Panc1 (cell line): Measurements from ENCODE around the gene FBLN1. TPM values are rescaled to one million over a fixed set of nuclear protein-coding genes. Genes with fewer than 3 reads are reported as not detected.

Experiments used
- ATAC-seq: fragments of 200-7000 bp; cut with Tn5 transposase; 2 replicates; pipeline ENCODE4 v1.9.1; 2020; ENCODE audit warnings: mild to moderate bottlenecking, moderate library complexity
- BruUV-seq: library from RNA; stranded (reverse); fragments of 400-500 nt; replicated peaks from 2 replicates; lab custom pipeline; 2021; lab: Mats Ljungman, UMichigan
- CTCF ChIA-PET: fragments of 300-600 bp; sonication (Branson Sonifier 250); formaldehyde crosslinking; loops from one replicate; lab custom pipeline; 2022; ENCODE audit warnings: antibody characterized with exemption; lab: Charles Lee
- POLR2A ChIA-PET: fragments of 300-600 bp; sonication (Branson Sonifier 250); formaldehyde crosslinking; loops from one replicate; lab custom pipeline; 2022; ENCODE audit warnings: antibody characterized with exemption; lab: Charles Lee
- DNase-seq: peaks from one replicate; pipeline ENCODE4 v3.0.0-alpha.2; 2010; ENCODE audit warnings: low read depth, low spot score
- H3K27ac ChIP-seq: 2 replicates; pipeline ENCODE4 v1.5.1; 2011; ENCODE audit warnings: mild to moderate bottlenecking, low read length, inconsistent platforms
- H3K27me3 ChIP-seq: fragments of 200-500 bp; sonication (Bioruptor generic); 2 replicates; pipeline ENCODE4 v1.6.0; 2014; ENCODE audit warnings: low read length, inconsistent platforms; ENCODE audit not compliant: control insufficient read depth, insufficient read depth
- H3K36me3 ChIP-seq: fragments of 200-500 bp; sonication (Bioruptor generic); 2 replicates; pipeline ENCODE4 v1.5.1; 2014; ENCODE audit warnings: inconsistent platforms, mild to moderate bottlenecking, low read length, moderate library complexity; ENCODE audit not compliant: control insufficient read depth, insufficient read depth
- H3K4me1 ChIP-seq: 2 replicates; pipeline ENCODE4 v1.5.1; 2011; ENCODE audit warnings: inconsistent platforms, mild to moderate bottlenecking, low read length, moderate library complexity; ENCODE audit not compliant: control insufficient read depth, insufficient read depth
- H3K4me3 ChIP-seq, 2 experiments: 2 replicates each; pipeline ENCODE4 v1.5.1; 2011 to 2012; ENCODE audit warnings: low read depth in 2 of 2, low read length in 2 of 2, mild to moderate bottlenecking in 2 of 2, inconsistent platforms in 1 of 2, moderate library complexity in 1 of 2
- H3K9me3 ChIP-seq: fragments of 200-500 bp; sonication (Bioruptor generic); 2 replicates; pipeline ENCODE4 v1.5.1; 2014; ENCODE audit warnings: low read depth, mild to moderate bottlenecking, inconsistent platforms, low read length, moderate library complexity; ENCODE audit not compliant: control insufficient read depth, insufficient read depth
- CTCF ChIP-seq: fragments of 450-650 bp; IDR thresholded peaks from 2 replicates; pipeline ENCODE4 v1.5.1; 2017; ENCODE audit warnings: mild to moderate bottlenecking
- POLR2AphosphoS5 ChIP-seq: IDR thresholded peaks from 2 replicates; pipeline ENCODE4 v1.6.1; 2012; ENCODE audit warnings: mild to moderate bottlenecking, low read depth, low read length, moderate library complexity
- SIN3A ChIP-seq: IDR thresholded peaks from 2 replicates; pipeline ENCODE4 v1.6.1; 2012; ENCODE audit warnings: low read depth, mild to moderate bottlenecking, low read length, moderate library complexity, borderline replicate concordance; ENCODE audit not compliant: insufficient read depth
- TCF7L2 ChIP-seq: IDR thresholded peaks from 2 replicates; pipeline ENCODE4 v1.6.1; 2011; ENCODE audit warnings: mild to moderate bottlenecking, low read depth, low read length, inconsistent platforms
- in situ Hi-C: cut with HindIII; loops from 2 replicates; pipeline ENCODE4 v1.10.0; 2016; ENCODE audit warnings: low sequenced_read_pairs, low pct_unique_long_range_greater_than_20kb
- intact Hi-C: fragments of 100-400 bp; cut with micrococcal nuclease; formaldehyde crosslinking; loops from one replicate; pipeline ENCODE4 v1.10.0; 2022; ENCODE audit not compliant: unreplicated experiment
- total RNA-seq: library from RNA; stranded (reverse); gene quantifications from one replicate; pipeline ENCODE4 v1.2.1, GENCODE V29; 2021; ENCODE audit not compliant: unreplicated experiment
- TF ChIP-seq, protein P1 (sequence below), 2 experiments: IDR thresholded peaks; 2 replicates each; pipeline ENCODE4 v1.6.1; 2011 to 2012; ENCODE audit warnings: low read depth in 2 of 2, control low read depth in 1 of 2, low read length in 1 of 2, mild to moderate bottlenecking in 1 of 2, moderate library complexity in 1 of 2; ENCODE audit not compliant: insufficient read depth in 1 of 2

The FBLN1 gene
- total RNA-seq, 1 experiment from 2014 or later: 143 TPM

DNA sequence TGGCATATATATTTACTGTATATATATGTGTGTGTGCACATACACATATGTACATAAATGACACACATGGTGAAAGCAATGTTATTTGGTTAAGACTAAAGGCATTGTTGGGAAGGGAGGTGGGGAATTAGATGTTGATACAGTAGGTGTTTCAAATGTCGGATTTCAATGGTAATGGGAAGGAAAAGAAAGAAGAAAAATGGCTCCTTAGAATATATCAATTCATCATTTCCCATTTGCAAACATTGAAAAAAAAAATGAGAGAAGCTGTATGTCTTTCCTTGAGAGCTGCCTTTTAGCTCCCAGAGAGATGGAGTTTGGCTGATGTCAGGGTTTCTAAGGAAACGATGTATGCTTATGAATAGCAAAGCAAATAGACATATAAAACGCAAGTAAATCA lies 135.5 kb downstream of the FBLN1 start:
- Histone ChIP-seq H3K27me3 (no peaks in the 10 kb centered on the region), H3K9me3 (no peaks in the 10 kb centered on the region), H3K4me1 (no peaks in the 10 kb centered on the region), H3K4me3 (no peak overlapping the region), H3K36me3 (no peaks in the 10 kb centered on the region), H3K27ac (no peak overlapping the region)
- POLR2A ChIA-PET: no interaction called here
- ATAC-seq (no peak), DNase-seq (no peak)
- in situ Hi-C loops (no loop called here), intact Hi-C loops (no loop called here)
- no TSS peak for BruUV-seq
- CTCF ChIA-PET: no interaction called here
- TF ChIP-seq TCF7L2: no peak
- TF ChIP-seq CTCF: no peak
- no peak for TF ChIP-seq POLR2AphosphoS5
- TF ChIP-seq, protein P1, sequence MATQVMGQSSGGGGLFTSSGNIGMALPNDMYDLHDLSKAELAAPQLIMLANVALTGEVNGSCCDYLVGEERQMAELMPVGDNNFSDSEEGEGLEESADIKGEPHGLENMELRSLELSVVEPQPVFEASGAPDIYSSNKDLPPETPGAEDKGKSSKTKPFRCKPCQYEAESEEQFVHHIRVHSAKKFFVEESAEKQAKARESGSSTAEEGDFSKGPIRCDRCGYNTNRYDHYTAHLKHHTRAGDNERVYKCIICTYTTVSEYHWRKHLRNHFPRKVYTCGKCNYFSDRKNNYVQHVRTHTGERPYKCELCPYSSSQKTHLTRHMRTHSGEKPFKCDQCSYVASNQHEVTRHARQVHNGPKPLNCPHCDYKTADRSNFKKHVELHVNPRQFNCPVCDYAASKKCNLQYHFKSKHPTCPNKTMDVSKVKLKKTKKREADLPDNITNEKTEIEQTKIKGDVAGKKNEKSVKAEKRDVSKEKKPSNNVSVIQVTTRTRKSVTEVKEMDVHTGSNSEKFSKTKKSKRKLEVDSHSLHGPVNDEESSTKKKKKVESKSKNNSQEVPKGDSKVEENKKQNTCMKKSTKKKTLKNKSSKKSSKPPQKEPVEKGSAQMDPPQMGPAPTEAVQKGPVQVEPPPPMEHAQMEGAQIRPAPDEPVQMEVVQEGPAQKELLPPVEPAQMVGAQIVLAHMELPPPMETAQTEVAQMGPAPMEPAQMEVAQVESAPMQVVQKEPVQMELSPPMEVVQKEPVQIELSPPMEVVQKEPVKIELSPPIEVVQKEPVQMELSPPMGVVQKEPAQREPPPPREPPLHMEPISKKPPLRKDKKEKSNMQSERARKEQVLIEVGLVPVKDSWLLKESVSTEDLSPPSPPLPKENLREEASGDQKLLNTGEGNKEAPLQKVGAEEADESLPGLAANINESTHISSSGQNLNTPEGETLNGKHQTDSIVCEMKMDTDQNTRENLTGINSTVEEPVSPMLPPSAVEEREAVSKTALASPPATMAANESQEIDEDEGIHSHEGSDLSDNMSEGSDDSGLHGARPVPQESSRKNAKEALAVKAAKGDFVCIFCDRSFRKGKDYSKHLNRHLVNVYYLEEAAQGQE (IDR thresholded peaks at IDR 0.05; ENCODE audit: insufficient read depth in 1 of 2, low read depth in 2 of 2, low read length in 1 of 2): no peak
- TF ChIP-seq SIN3A: no peak

DNA sequence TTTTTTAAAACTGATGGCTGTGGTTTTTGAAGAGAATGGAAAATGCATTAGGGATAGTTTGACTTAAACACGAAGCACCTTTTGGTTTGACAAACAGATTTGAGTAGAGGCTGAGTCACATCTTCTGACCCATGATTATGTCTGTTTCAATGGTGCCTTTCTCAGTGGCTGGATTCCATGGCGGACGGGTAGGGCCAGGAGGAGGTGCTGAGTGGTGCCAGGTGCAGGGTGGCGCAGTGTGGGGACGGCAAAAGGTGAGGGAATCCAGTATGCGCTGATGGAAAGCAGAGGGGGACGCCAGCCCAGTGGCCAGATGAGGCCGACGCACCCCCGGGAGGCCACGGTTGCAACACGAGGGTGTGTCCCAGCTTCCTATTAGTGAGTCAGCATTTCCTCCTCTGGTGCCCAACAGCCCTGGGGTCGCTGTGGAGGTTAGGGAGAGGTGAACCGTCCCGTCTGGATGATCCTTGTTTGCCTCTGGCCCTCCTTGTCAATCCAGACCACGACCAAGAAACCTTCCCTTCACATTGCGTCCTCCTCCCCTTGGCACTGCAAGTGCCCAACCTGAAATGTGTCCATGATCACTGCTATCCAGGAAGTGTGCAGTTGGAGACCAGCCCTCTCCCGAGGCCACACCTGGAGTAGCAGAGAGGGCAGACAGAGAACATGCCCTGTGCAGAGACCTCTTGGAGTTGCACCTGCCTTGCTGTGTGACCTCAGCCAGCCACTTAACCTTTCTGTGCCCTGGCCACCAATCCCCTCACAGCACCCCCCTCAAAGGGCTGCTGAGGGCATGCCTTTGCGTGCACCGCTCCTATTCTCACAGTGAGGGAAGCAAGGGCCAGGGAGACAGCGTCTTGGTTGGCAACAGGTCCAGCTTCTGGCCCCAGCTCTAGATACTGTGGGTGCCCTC lies 136.4 kb downstream of the FBLN1 start:
- ATAC-seq: no peak; the same call in 1 of the 2 replicates
- CTCF ChIA-PET: no interaction called here

More for the DNA sequence above, 136.4 kb downstream of the FBLN1 start:
- intact Hi-C loops: no loop called here
- Histone ChIP-seq H3K27me3 (no peaks in the 10 kb centered on the region), H3K4me3 (no peak overlapping the region), H3K36me3 (no peaks in the 10 kb centered on the region), H3K9me3 (no peaks in the 10 kb centered on the region), H3K27ac (no peak overlapping the region), H3K4me1 (no peaks in the 10 kb centered on the region)
- in situ Hi-C loops: no loop called here
- POLR2A ChIA-PET: no interaction called here
- no TSS peak for BruUV-seq
- no peak for DNase-seq
- TF ChIP-seq TCF7L2: no peak
- no peak for TF ChIP-seq POLR2AphosphoS5
- no peak for TF ChIP-seq SIN3A
- no peak for TF ChIP-seq CTCF
- TF ChIP-seq, protein P1 (IDR thresholded peaks at IDR 0.05; ENCODE audit: insufficient read depth in 1 of 2, low read depth in 2 of 2, low read length in 1 of 2): no peak
